ENCODE measurements around the gene RNASE8. TPM values are rescaled to one million over a fixed set of nuclear protein-coding genes. Genes with fewer than 3 reads are reported as not detected.

The RNASE8 gene
- total RNA-seq, 2 donors from 2014 or later = not detected

DNA sequence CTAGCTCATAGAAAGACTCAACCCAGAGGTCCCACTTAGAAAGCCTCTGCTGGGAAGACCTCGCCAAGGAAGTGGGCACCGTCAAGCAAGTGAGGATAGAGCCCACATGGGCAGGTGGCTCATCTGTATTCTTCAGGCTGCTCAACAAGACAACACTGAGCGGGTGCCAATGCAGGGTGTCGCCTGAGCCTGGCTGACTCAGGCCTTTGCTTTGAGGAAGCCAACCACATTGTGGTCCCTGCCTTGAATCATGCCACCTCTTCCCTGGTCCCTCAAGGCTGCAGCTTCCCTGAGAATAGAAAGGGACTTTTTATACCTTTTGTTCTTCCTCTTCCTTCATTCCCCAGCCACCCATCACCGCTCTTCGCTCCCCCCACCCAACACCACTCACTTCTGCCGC lies 20.9 kb upstream of the RNASE8 start:
- no peaks in the 10 kb centered on the region for H3K9me3 ChIP-seq
- no peak overlapping the region for H3K4me3 ChIP-seq
- H3K36me3 ChIP-seq = no peaks in the 10 kb centered on the region
- DNase-seq (ENCODE audit: low spot score) = no peak
- H3K27me3 ChIP-seq (replicated peaks; ENCODE audit: insufficient read depth) = no peaks in the 10 kb centered on the region
- H3K27ac ChIP-seq = no peak overlapping the region
- TF ChIP-seq, protein P1, sequence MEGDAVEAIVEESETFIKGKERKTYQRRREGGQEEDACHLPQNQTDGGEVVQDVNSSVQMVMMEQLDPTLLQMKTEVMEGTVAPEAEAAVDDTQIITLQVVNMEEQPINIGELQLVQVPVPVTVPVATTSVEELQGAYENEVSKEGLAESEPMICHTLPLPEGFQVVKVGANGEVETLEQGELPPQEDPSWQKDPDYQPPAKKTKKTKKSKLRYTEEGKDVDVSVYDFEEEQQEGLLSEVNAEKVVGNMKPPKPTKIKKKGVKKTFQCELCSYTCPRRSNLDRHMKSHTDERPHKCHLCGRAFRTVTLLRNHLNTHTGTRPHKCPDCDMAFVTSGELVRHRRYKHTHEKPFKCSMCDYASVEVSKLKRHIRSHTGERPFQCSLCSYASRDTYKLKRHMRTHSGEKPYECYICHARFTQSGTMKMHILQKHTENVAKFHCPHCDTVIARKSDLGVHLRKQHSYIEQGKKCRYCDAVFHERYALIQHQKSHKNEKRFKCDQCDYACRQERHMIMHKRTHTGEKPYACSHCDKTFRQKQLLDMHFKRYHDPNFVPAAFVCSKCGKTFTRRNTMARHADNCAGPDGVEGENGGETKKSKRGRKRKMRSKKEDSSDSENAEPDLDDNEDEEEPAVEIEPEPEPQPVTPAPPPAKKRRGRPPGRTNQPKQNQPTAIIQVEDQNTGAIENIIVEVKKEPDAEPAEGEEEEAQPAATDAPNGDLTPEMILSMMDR (IDR thresholded peaks at IDR 0.05) = no peak
- TF ChIP-seq POLR2AphosphoS5 (IDR thresholded peaks at IDR 0.05) (no peak), POLR2A (IDR thresholded peaks at IDR 0.05) (no peak)
- H3K4me1 ChIP-seq (replicated peaks) = peaks cover 14% of the 10 kb centered on the region
- 91% methylated on average over 7 of the region's 7 CpGs for WGBS
- intact Hi-C loops (cut with DNase I) = no loop called here

DNA sequence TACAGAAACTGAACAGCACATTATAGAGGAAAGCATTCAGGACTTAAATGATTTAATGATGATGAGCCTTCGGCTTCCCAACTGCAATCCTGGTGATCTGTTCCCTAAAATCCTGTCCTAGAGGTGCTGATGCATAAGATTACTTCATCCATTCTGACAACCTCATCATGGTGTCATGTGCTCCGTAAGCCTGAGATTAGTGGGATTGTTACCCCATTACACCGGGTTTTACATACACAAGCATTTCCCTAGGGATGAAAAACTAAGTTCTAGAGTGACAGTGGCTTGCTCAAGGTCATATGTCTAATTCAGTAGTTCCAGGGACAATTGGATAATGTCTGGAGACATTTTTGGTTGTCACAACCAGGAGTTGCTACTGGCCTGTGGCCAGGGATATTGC lies 20.5 kb upstream of the RNASE8 start:
- H3K4me1 ChIP-seq (replicated peaks) = peaks cover 14% of the 10 kb centered on the region
- DNase-seq (ENCODE audit: low spot score) = no peak
- no peak overlapping the region for H3K27ac ChIP-seq
- 94% methylated on average over 3 of the region's 3 CpGs for WGBS
- H3K4me3 ChIP-seq = no peak overlapping the region
- TF ChIP-seq, protein P1 (IDR thresholded peaks at IDR 0.05) = no peak
- H3K36me3 ChIP-seq = no peaks in the 10 kb centered on the region
- no peaks in the 10 kb centered on the region for H3K27me3 ChIP-seq (replicated peaks; ENCODE audit: insufficient read depth)
- intact Hi-C loops (cut with DNase I) = no loop called here
- no peaks in the 10 kb centered on the region for H3K9me3 ChIP-seq

DNA sequence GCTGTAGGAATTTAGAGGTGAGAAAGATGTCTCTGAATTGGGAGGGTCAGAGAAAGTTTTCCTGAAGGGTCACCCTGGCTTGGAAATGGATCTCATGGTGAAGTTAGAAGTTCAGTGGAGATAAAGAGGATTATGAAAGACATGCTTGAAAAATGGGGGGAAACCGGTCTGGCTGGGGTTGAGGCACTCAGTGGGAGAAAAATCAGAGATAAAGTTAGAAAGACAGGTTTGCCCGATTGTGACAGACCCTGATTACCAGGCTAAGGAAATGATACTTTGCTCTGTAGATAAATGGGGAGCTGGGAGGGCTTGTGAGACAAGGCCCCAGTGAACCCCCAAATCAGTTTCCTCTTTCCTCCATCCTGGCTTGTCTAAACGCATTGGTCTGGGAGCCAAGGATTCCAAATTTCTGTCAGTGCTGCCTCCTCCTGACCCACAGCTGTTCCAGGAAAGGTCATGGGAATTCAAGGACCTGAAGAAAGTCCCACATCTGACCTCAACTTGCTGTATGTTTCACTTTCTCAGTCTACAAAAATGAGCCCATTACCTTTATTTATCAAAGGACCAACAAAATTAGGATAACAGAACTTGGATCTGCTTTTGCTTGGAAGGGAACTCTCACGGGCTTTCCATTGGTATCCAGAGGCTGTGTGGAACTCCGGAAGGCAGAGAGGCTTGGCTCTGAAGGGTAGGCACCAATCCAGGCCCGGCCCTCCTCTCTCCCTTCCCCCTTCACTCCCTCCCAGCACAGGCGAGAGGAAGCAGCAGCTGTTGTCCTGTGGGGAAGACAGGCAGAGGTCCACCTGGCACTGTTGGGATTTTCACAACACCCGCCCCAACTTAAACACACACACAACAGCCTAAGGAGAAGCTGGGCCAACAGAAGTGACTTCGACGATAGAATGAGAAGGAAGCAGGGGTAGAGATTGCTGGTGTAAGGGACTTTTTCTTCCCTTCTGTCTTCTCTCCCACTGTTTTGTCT lies 18.9 kb upstream of the RNASE8 start:
- intact Hi-C loops (cut with DNase I) = loop anchor here (2.0 kb wide), 1 partner anchor 14 kb away; the partner anchor contains the start of gene NDRG2
- H3K9me3 ChIP-seq = no peaks in the 10 kb centered on the region
- WGBS = 12% methylated on average over 10 of the region's 10 CpGs
- H3K4me1 ChIP-seq (replicated peaks) = peaks cover 14% of the 10 kb centered on the region
- peak overlapping the region; percentile 77 to 80 for H3K27ac ChIP-seq
- H3K4me3 ChIP-seq = no peak overlapping the region
- H3K27me3 ChIP-seq (replicated peaks; ENCODE audit: insufficient read depth) = no peaks in the 10 kb centered on the region
- DNase-seq (ENCODE audit: low spot score) = peak; percentile 88
- peak; percentile 89 for TF ChIP-seq POLR2AphosphoS5 (IDR thresholded peaks at IDR 0.05)
- TF ChIP-seq, protein P1 (IDR thresholded peaks at IDR 0.05) = peak in 1 of 4 experiments; percentile 7
- peak; percentile 21 for TF ChIP-seq POLR2A (IDR thresholded peaks at IDR 0.05)
- H3K36me3 ChIP-seq = no peaks in the 10 kb centered on the region

DNA sequence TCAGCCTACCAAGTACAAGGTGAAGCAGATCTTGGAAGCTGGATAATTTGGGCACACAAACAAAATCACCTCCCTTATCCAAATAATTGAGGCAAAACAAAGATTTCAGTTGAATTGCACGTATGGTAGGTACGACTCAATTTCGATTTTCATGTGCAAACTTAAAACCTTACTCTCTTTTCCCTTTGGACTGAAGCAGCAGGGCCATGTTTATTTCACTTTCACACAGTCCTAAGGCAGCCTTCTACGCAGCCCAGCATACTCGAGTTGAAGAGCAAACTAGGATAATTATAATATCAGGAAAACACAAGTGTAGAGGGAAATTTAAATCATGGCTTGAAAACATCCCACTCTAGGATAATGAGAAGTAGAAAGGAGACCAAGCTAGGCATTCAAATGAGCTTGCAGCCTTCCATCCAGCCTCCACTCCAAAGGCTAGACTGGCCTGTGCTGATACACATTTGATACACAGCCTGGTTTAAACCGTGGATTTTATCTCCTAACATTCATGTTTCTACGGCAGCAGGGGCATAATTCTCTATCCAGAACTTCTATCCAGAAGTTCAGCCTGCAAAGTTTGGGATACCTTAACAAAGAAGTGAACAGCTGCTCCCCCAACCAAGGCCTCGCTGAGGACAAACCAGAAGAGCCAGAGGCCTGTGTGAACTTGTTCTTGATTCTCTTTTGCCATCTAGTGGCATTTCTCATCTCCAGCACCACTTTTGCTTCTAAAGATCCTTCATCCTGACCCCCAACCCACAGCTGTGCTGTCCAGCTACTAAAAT lies 17.8 kb upstream of the RNASE8 start:
- Histone ChIP-seq H3K9me3 (no peaks in the 10 kb centered on the region), H3K36me3 (no peaks in the 10 kb centered on the region), H3K4me3 (no peak overlapping the region), H3K27ac (peak overlapping the region; percentile 77 to 80), H3K4me1 (replicated peaks) (peaks cover 14% of the 10 kb centered on the region), H3K27me3 (replicated peaks; ENCODE audit: insufficient read depth) (no peaks in the 10 kb centered on the region)
- intact Hi-C loops (cut with DNase I) = loop anchor here (2.0 to 10.0 kb wide), 3 partner anchors 15 to 185 kb away; partner anchors contain the start of gene NDRG2
- DNase-seq (ENCODE audit: low spot score) = peak; percentile 66
- peak; percentile 63 for TF ChIP-seq POLR2AphosphoS5 (IDR thresholded peaks at IDR 0.05)
- TF ChIP-seq, protein P1 (IDR thresholded peaks at IDR 0.05) = peak; percentile 36 to 82 (median 74)
- no peak for TF ChIP-seq POLR2A (IDR thresholded peaks at IDR 0.05)
- WGBS = 30% methylated on average over 8 of the region's 8 CpGs

All from prostate gland (tissue), 2 donors.